ENCODE measurements around the gene SLMAP. TPM values are rescaled to one million over a fixed set of nuclear protein-coding genes. Genes with fewer than 3 reads are reported as not detected.
"Not testable (repeated sequence)": the region's sequence is repeated elsewhere in the genome, so short reads cannot be mapped to it uniquely, and the experiment has no call there.

Gene SLMAP
- total RNA-seq, 1 experiment from 2014 or later, result 49.2 TPM

DNA sequence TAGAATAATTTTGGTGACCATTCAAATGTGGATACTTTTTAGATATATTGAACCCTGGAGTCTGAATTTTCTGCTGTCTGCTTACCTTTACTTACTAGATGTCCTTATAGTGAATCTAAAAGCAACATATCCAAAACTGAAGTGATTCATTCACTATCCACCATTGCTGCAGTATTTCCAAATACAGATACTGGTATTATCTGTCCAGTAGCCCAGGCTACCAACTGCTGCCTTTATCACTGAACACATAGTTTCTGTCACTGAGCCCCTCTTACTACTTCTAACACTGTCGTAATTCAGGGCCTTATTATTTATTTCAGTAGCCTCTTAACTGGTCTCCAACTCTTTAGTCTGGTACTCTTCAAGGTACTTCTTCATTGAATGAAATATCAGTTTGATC lies 49.2 kb downstream of the SLMAP start:
- Histone ChIP-seq H3K4me1 (ENCODE audit: control insufficient read depth, insufficient read depth, low read length) (peaks cover 16% of the 10 kb centered on the region), H3K27me3 (ENCODE audit: control insufficient read depth, insufficient read depth, low read length) (no peaks in the 10 kb centered on the region), H3K27ac (ENCODE audit: low read length) (no peak overlapping the region), H3K9me3 (ENCODE audit: control insufficient read depth, insufficient read depth, low read depth, low read length) (no peaks in the 10 kb centered on the region), H3K36me3 (ENCODE audit: control insufficient read depth, insufficient read depth, low read length) (no peaks in the 10 kb centered on the region), H3K4me3 (ENCODE audit: low read depth in 2 of 2, low read length in 2 of 2) (no peak overlapping the region)
- DNase-seq (ENCODE audit: low read depth, low spot score) (no peak), ATAC-seq (peak; percentile 19; the same call in 1 of the 2 replicates)
- in situ Hi-C loops (cut with HindIII; ENCODE audit: low pct_unique_long_range_greater_than_20kb, low sequenced_read_pairs), result no loop called here
- ChIA-PET POLR2A (no interaction called here), CTCF (no interaction called here)
- BruUV-seq (replicated peaks), result no TSS peak
- intact Hi-C loops (cut with micrococcal nuclease; ENCODE audit: unreplicated experiment), result no loop called here
- TF ChIP-seq, protein P1, sequence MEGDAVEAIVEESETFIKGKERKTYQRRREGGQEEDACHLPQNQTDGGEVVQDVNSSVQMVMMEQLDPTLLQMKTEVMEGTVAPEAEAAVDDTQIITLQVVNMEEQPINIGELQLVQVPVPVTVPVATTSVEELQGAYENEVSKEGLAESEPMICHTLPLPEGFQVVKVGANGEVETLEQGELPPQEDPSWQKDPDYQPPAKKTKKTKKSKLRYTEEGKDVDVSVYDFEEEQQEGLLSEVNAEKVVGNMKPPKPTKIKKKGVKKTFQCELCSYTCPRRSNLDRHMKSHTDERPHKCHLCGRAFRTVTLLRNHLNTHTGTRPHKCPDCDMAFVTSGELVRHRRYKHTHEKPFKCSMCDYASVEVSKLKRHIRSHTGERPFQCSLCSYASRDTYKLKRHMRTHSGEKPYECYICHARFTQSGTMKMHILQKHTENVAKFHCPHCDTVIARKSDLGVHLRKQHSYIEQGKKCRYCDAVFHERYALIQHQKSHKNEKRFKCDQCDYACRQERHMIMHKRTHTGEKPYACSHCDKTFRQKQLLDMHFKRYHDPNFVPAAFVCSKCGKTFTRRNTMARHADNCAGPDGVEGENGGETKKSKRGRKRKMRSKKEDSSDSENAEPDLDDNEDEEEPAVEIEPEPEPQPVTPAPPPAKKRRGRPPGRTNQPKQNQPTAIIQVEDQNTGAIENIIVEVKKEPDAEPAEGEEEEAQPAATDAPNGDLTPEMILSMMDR (IDR thresholded peaks at IDR 0.05), result no peak
- TF ChIP-seq, protein P2, sequence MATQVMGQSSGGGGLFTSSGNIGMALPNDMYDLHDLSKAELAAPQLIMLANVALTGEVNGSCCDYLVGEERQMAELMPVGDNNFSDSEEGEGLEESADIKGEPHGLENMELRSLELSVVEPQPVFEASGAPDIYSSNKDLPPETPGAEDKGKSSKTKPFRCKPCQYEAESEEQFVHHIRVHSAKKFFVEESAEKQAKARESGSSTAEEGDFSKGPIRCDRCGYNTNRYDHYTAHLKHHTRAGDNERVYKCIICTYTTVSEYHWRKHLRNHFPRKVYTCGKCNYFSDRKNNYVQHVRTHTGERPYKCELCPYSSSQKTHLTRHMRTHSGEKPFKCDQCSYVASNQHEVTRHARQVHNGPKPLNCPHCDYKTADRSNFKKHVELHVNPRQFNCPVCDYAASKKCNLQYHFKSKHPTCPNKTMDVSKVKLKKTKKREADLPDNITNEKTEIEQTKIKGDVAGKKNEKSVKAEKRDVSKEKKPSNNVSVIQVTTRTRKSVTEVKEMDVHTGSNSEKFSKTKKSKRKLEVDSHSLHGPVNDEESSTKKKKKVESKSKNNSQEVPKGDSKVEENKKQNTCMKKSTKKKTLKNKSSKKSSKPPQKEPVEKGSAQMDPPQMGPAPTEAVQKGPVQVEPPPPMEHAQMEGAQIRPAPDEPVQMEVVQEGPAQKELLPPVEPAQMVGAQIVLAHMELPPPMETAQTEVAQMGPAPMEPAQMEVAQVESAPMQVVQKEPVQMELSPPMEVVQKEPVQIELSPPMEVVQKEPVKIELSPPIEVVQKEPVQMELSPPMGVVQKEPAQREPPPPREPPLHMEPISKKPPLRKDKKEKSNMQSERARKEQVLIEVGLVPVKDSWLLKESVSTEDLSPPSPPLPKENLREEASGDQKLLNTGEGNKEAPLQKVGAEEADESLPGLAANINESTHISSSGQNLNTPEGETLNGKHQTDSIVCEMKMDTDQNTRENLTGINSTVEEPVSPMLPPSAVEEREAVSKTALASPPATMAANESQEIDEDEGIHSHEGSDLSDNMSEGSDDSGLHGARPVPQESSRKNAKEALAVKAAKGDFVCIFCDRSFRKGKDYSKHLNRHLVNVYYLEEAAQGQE (IDR thresholded peaks at IDR 0.05; ENCODE audit: insufficient read depth in 1 of 2, low read depth in 2 of 2, low read length in 1 of 2), result no peak
- TF ChIP-seq POLR2AphosphoS5 (IDR thresholded peaks at IDR 0.05; ENCODE audit: low read depth, low read length), result no peak
- no peak for TF ChIP-seq TCF7L2 (IDR thresholded peaks at IDR 0.05; ENCODE audit: low read depth, low read length)
- no peak for TF ChIP-seq SIN3A (IDR thresholded peaks at IDR 0.05; ENCODE audit: borderline replicate concordance, insufficient read depth, low read depth, low read length)

DNA sequence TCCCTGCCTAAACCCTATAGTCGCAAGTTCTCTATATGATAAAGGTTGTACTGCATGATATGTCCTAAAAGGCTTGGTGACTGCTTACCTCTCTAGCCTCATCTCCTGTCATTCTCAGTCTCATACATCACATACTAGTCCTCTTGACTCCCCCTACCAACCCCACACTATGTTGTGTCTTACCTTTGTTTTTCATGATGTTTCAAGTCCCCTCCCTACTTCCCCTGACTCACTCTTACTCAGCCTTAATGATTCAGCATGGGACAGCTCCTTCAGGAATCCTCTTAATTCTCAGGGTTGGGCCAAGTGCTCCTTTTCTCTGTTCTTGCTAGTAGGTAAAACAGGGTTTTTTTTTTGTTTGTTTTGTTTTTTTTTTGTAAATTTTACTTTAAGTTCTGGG lies 49.6 kb downstream of the SLMAP start:
- peak; percentile 86 for ATAC-seq
- ChIA-PET CTCF (no interaction called here), POLR2A (no interaction called here)
- Histone ChIP-seq H3K4me1 (ENCODE audit: control insufficient read depth, insufficient read depth, low read length) (peaks cover 16% of the 10 kb centered on the region), H3K27ac (ENCODE audit: low read length) (no peak overlapping the region), H3K4me3 (ENCODE audit: low read depth in 2 of 2, low read length in 2 of 2) (no peak overlapping the region), H3K9me3 (ENCODE audit: control insufficient read depth, insufficient read depth, low read depth, low read length) (no peaks in the 10 kb centered on the region), H3K27me3 (ENCODE audit: control insufficient read depth, insufficient read depth, low read length) (no peaks in the 10 kb centered on the region), H3K36me3 (ENCODE audit: control insufficient read depth, insufficient read depth, low read length) (no peaks in the 10 kb centered on the region)
- TF ChIP-seq, protein P1 (IDR thresholded peaks at IDR 0.05), result no peak
- TF ChIP-seq, protein P2 (IDR thresholded peaks at IDR 0.05; ENCODE audit: insufficient read depth in 1 of 2, low read depth in 2 of 2, low read length in 1 of 2), result peak; percentile 68 to 79; a peak in 3 of 4 replicates
- DNase-seq (ENCODE audit: low read depth, low spot score), result peak; percentile 91
- in situ Hi-C loops (cut with HindIII; ENCODE audit: low pct_unique_long_range_greater_than_20kb, low sequenced_read_pairs), result no loop called here
- no TSS peak for BruUV-seq (replicated peaks)
- intact Hi-C loops (cut with micrococcal nuclease; ENCODE audit: unreplicated experiment), result no loop called here

DNA sequence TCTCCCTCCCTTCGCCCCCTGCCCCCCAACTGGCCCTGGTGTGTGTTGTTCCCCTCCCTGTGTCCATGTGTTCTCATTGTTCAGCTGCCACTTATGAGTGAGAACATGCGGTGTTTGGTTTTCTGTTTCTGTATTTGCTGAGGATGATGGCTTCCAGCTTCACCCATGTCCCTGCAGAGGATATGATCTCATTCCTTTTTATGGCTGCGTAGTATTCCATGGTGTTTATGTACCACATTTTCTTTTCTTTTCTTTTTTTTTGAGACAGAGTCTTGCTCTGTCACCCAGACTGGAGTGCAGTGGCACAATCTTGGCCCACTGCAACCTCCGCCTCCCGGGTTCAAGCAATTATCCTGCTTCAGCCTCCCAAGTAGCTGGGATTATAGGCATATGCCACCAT lies 50.1 kb downstream of the SLMAP start:
- intact Hi-C loops (cut with micrococcal nuclease; ENCODE audit: unreplicated experiment); in situ Hi-C loops (cut with HindIII; ENCODE audit: low pct_unique_long_range_greater_than_20kb, low sequenced_read_pairs); BruUV-seq (replicated peaks); DNase-seq (ENCODE audit: low read depth, low spot score); H3K9me3 ChIP-seq (ENCODE audit: control insufficient read depth, insufficient read depth, low read depth, low read length); H3K36me3 ChIP-seq (ENCODE audit: control insufficient read depth, insufficient read depth, low read length); ATAC-seq; H3K4me3 ChIP-seq (ENCODE audit: low read depth in 2 of 2, low read length in 2 of 2); POLR2A ChIA-PET; H3K27ac ChIP-seq (ENCODE audit: low read length); CTCF ChIA-PET; H3K27me3 ChIP-seq (ENCODE audit: control insufficient read depth, insufficient read depth, low read length): not testable (repeated sequence)
- H3K4me1 ChIP-seq (ENCODE audit: control insufficient read depth, insufficient read depth, low read length), result peaks cover 16% of the 10 kb centered on the region
